ENCODE measurements around the gene MYCN. TPM values are rescaled to one million over a fixed set of nuclear protein-coding genes. Genes with fewer than 3 reads are reported as not detected.

The MYCN gene
- total and polyA plus RNA-seq, 2 of the 4 experiments (the other 2 are of a cell fraction) = not detected

- Histone ChIP-seq H3K23ac (ENCODE audit: low read depth, low read length) (no peak overlapping the region), H3K27me3 (ENCODE audit: control insufficient read depth, insufficient read depth, low read length) (peaks cover 10% of the 10 kb centered on the region; the same call in 1 of the 2 replicates), H3K79me1 (ENCODE audit: low read depth in 1 of 2, low read length in 2 of 2) (no peaks in the 10 kb centered on the region), H2BK20ac (ENCODE audit: low read depth, low read length) (no peak overlapping the region), H2BK15ac (ENCODE audit: low read depth, low read length) (no peak overlapping the region), H2BK120ac (ENCODE audit: low read depth, low read length) (no peak overlapping the region), H3K4me2 (ENCODE audit: low read depth, low read length) (no peak overlapping the region), H4K20me1 (ENCODE audit: insufficient read depth, low read length) (no peaks in the 10 kb centered on the region), H3K36me3 (ENCODE audit: control insufficient read depth, insufficient read depth, low read length) (no peaks in the 10 kb centered on the region), H2AK5ac (ENCODE audit: low read depth, low read length) (no peak overlapping the region), H3K4me1 (ENCODE audit: control insufficient read depth, insufficient read depth, low read length) (no peaks in the 10 kb centered on the region), H2AK9ac (replicated peaks; ENCODE audit: low read depth, low read length, poor library complexity) (no peak overlapping the region), H3K18ac (ENCODE audit: low read depth, low read length) (no peak overlapping the region), H3K27ac (ENCODE audit: insufficient read depth, low read length) (no peak overlapping the region), H2BK5ac (ENCODE audit: low read depth, low read length, poor library complexity, severe bottlenecking) (no peak overlapping the region), H3K9me3 (ENCODE audit: control insufficient read depth, insufficient read depth, low read length) (no peaks in the 10 kb centered on the region), H3K4me3 (ENCODE audit: insufficient read depth, low read depth, low read length) (no peak overlapping the region), H4K5ac (ENCODE audit: low read depth, low read length) (no peak overlapping the region), H3K4ac (ENCODE audit: low read depth, low read length) (no peak overlapping the region), H2AFZ (replicated peaks; ENCODE audit: low read length, poor library complexity) (no peak overlapping the region), H3K9me1 (ENCODE audit: insufficient read depth, low read length) (no peaks in the 10 kb centered on the region), H3K9ac (ENCODE audit: low read depth, low read length) (no peak overlapping the region), H4K91ac (ENCODE audit: insufficient read depth, low read depth, low read length) (no peak overlapping the region), H4K8ac (ENCODE audit: low read depth in 2 of 2, low read length in 2 of 2) (no peak overlapping the region), H3K14ac (replicated peaks; ENCODE audit: low read depth, low read length) (no peak overlapping the region), H3K56ac (ENCODE audit: extremely low read depth, insufficient read depth, low read length) (no peak overlapping the region)
- no peak for ATAC-seq (ENCODE audit: low read depth)
- ChIA-PET CTCF (no interaction called here), POLR2A (ENCODE audit: unreplicated experiment) (no interaction called here)
- TF ChIP-seq POLR2A (IDR thresholded peaks at IDR 0.05; ENCODE audit: low read depth, low read length) (no peak), SMC3 (IDR thresholded peaks at IDR 0.05; ENCODE audit: low read depth, low read length) (no peak), USF2 (IDR thresholded peaks at IDR 0.05; ENCODE audit: low read depth, low read length) (no peak), MAFK (IDR thresholded peaks at IDR 0.05; ENCODE audit: low read depth, low read length) (no peak), ELK1 (IDR thresholded peaks at IDR 0.05; ENCODE audit: borderline replicate concordance, low read depth, low read length) (no peak), CTCF (conservative IDR thresholded peaks at IDR 0.05; ENCODE audit: low read depth, low read length) (no peak), RAD21 (IDR thresholded peaks at IDR 0.05; ENCODE audit: low read length) (no peak), BHLHE40 (IDR thresholded peaks at IDR 0.05; ENCODE audit: low read depth, low read length) (no peak), MXI1 (IDR thresholded peaks at IDR 0.05; ENCODE audit: borderline replicate concordance, low read depth, low read length) (no peak)
- WGBS, 2 experiments (ENCODE audit: extremely low coverage in 2 of 2, insufficient read length in 1 of 2) = no CpG with 5 or more reads among the region's 4 CpGs
- BruUV-seq (replicated peaks) = no TSS peak
- DNase-seq = no peak
- intact Hi-C loops (cut with micrococcal nuclease) (no loop called here), in situ Hi-C loops (cut with MboI; ENCODE audit: low sequenced_read_pairs) (no loop called here), dilution Hi-C loops (cut with HindIII; ENCODE audit: low sequenced_read_pairs, unreplicated experiment) (no loop called here)
Observed at GRCh38 chr2:15935675-15936074, 4.7 kb upstream of the MYCN start.
